NOMO-1 treated with DMSO at 0.1 percent for 48 hours (cell line): ENCODE measurements around the gene RAB9A.

Source experiments
- DNase-seq: peaks from one replicate; lab custom pipeline; 2025; ENCODE audit not compliant: unreplicated experiment; lab: John Stamatoyannopoulos, UW

The RAB9A gene

GRCh38 chrX:13742397-13743176, 53.7 kb downstream of the RAB9A start:
- peak; percentile 60 for DNase-seq

- DNase-seq = peak; percentile 56
Observed at GRCh38 chrX:13747836-13748235, 58.9 kb downstream of the RAB9A start.

- DNase-seq = no peak
Observed at GRCh38 chrX:13748486-13748885, 59.6 kb downstream of the RAB9A start.

DNA sequence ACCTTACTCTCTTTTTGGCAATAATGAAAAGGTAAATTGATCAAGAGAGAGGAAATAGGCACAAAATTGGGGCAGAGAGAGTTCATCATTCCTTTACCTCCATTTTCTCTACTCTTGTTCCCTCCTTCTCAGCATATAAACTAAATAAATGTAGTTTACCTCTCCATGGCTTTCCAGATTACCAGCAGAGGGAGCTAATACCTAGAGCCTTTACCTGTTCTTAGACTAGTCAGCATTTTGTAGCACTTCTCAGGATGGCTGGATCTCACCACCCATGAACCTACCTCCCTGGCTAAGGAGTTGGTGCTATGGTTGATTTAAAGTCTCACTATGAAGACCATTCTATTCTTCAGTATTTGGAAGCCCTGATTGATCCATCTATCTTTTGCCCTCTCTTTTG, 61.3 kb downstream of the RAB9A start:
- DNase-seq = peak; percentile 61

GRCh38 chrX:13750812-13751211, 61.9 kb downstream of the RAB9A start:
- DNase-seq = peak; percentile 16

GRCh38 chrX:13752141-13752540, 63.2 kb downstream of the RAB9A start:
- DNase-seq = no peak

GRCh38 chrX:13752646-13753045, 63.7 kb downstream of the RAB9A start:
- peak; percentile 87 for DNase-seq

- DNase-seq = peak; percentile 96
Observed at GRCh38 chrX:13754765-13755164, 65.8 kb downstream of the RAB9A start.

DNA sequence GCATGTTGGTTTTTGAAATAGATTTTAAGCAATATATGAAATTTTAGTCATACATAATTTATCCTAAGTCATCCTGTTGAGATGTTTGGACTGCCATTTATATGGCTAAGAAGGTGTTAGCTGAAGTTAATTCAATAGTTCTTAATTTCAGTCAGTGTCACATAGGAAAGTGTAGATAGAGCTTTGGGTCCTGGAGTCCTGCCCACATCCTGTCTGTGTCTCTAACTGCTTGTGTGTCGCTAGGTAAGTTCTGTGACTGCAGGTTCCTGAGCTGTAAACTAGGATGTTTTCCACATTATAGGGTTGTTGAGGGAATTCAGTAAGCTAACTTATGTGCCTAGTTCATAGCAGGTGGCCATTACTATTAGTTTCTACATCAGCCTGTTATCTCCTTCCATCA, 66.3 kb downstream of the RAB9A start:
- no peak for DNase-seq

DNA sequence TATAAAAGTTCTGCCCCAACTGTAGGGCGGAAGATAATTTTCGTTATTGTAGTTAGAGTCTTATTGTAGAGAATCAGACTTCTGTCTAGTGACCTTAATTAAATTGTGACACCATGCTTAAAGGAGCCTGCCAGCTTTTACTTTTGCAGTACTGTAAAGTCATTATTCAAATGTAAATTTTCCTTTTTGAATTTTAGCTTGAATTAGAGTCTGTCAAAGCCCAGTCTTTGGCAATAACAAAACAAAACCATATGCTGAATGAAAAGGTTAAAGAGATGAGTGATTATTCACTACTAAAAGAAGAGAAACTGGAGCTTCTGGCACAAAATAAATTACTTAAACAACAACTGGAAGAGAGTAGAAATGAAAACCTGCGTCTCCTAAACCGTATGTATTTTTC, 67.5 kb downstream of the RAB9A start:
- no peak for DNase-seq

DNA sequence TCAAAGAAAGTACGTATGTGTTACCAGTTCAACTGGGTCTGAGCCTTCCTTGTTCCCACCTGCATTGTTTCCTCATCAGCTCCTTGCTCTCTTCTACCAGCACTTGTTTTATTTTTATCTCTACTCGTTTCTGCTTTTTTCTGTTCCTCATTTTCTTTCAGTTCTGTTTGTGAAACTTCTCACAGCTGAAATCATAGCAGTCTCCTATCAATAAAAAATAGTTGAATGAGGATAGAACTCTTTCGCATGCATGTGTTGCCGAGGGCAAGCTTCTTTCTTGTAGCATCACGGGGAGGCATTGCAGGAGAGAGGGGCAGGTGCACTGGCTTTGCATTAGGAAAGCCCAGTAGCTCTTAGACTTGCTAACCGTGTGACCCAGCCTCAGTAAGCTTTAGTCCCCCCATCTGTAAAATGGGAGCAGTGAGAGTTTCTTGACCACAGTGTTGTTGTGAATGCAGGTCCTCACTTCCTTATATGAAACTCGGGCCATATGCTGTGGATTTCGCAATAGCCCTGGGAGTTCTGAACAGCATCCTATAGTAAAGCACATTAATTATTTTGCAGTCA, 70.3 kb downstream of the RAB9A start:
- DNase-seq = peak; percentile 98
